Choroid plexus epithelial cell (primary cell): ENCODE results near the gene PIGQ.
A peak's percentile ranks its signal among the peaks of the same experiment; 100 is the strongest.

ENCODE experiments used
- DNase-seq: peaks from one replicate; pipeline ENCODE4 v3.0.0-alpha.2; 2010; ENCODE audit warnings: low read depth
- H3K4me3 ChIP-seq: 2 replicates; pipeline ENCODE4 v1.5.1; 2011; ENCODE audit warnings: low read depth, mild to moderate bottlenecking, control low read depth, low read length, moderate library complexity
- TF ChIP-seq, protein P1 (sequence below): conservative IDR thresholded peaks from 2 replicates; pipeline ENCODE4 v1.5.1; 2011; ENCODE audit warnings: low read depth, mild to moderate bottlenecking, control low read depth, inconsistent platforms, low read length, moderate library complexity

The PIGQ gene

DNA sequence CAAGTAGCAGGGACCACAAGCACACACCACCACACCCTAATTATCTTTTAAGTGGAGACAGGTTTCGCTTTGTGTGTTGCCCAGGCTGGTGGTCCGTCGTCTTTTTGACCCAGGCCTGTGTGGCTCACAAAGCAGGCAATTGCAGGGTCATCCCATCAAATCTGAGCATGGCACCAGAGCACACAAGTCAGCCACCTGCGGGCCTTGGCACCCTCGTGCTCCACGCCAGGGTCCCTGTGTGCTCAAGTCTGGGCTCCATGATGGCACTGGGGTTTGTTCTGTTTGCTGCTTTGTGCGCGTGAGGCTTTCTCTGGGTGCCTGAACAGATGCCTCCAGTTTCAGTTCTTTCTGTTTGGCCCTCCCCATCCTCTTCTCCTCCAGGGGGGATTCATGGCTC is 44.6 kb upstream of the PIGQ start:
- TF ChIP-seq, protein P1, sequence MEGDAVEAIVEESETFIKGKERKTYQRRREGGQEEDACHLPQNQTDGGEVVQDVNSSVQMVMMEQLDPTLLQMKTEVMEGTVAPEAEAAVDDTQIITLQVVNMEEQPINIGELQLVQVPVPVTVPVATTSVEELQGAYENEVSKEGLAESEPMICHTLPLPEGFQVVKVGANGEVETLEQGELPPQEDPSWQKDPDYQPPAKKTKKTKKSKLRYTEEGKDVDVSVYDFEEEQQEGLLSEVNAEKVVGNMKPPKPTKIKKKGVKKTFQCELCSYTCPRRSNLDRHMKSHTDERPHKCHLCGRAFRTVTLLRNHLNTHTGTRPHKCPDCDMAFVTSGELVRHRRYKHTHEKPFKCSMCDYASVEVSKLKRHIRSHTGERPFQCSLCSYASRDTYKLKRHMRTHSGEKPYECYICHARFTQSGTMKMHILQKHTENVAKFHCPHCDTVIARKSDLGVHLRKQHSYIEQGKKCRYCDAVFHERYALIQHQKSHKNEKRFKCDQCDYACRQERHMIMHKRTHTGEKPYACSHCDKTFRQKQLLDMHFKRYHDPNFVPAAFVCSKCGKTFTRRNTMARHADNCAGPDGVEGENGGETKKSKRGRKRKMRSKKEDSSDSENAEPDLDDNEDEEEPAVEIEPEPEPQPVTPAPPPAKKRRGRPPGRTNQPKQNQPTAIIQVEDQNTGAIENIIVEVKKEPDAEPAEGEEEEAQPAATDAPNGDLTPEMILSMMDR = no peak
- no peak overlapping the region for H3K4me3 ChIP-seq
- DNase-seq = no peak

DNA sequence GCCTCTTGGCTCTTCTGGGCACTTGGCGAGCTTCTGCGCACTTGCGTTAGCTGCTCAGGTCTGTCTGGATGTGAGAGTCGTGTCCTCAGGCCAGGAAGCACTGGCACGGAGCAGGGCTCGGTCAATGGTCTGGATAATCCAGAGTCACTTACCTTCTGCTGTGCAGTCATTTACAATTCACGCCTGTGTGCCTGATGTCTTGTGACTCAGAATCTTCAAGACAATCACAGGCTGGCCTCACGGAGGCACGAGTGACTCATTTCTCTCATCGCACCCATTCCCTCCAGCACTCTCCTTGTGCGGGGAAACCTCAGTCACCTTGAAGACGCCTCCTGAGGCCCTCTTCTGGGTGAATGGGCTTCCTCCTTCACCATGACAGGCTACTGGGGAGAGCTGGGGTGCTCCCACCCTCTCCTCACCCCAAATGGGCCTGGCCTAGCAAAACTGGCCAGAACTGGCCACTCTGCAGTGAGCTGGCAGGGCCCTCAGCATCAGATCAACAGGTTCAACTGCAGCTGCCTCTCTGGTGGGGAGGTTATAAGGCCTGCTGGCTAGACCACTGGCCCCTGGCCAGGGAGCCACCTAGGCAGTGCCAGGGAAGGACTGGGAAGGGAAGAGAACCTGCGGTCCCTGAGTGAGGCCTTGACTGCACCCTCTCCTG is 44.1 kb upstream of the PIGQ start:
- TF ChIP-seq, protein P1 = no peak
- DNase-seq = peak; percentile 79
- peak overlapping the region; percentile 85 for H3K4me3 ChIP-seq

DNA sequence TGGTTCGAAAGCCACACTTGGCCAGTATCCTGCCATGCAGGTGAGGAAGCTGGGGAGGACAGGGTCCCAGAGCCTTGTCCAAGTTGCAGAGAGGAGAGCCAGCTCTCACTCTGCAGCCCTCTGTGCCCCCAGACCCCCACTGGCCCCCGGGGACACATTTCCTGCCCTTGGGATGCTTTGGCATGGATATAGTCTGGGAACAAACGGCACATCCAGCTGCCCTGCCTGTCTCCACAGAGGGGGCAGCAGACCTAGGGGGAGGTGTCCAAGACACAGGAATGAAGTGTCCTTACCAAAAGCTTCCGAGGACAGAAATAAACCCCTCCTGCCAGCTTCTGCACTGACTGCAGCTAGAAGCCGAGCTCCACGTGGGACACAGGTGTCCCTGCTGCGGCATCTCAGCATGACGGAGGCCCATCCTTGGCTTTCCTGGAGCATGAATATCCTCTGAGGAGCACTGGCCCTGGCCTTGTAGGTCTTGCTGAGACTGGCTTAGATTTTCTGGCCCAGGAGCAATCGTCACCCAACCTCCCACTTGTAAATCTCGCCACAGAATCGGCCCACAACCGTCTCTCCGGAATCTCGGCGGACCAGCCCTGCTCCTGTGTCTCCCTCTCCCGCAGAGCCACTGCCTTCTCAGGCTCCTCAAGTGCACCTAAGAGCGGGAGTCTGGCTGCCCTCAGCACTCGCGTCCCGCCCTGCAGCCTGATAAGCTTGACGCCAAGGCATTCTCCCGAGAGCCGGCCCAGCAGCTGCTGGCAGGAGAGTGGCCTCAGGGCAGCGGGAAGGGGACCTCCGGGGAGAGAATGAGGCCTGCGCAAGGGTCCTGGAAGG is 43.4 kb upstream of the PIGQ start:
- TF ChIP-seq, protein P1 = peak; percentile 16
- peak; percentile 62 for DNase-seq
- peak overlapping the region; percentile 85 for H3K4me3 ChIP-seq

DNA sequence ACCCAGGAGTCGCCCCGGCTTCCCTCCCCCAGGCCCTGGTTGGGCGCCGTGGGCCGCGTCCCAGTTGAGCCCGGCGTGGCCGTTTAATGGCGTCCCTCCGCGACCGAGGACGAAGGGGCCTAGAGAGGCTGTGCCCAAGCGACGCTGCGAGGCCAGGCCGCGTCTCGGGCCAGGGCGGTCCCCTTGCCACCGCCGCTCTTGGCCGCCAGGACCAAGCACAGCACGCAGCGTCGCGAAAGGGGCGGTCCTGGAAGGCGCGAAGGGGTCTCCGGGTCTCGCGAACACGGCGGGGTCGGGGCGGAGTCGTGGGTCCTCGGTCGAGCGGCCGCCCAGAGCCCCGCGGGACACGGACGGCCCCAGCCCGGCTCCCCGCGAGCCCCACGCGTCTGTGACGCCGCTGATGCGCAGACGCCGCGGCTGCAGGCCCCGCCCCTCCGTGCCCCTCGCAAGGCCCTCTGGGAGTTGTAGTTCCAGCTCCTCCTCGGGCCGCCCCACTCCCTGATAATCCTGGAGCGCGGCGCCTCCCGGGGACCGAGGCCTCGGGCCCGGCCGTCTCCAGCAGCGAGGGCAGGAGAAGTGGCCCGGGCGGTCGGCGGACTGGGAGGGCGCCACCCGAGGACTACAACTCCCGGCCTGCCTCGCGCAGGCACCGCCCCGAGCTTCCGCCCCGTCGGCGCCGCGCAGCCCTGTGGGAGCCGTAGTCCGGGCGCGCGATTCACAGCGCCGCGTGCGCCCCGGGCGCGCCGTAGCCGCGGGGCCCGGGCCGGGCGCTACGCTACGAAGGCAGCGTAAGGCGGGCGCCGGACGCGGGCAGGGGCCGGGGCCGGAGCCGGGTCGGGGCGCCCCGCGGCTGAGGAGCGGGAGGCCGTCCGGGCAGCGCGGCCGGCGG is 42.5 kb upstream of the PIGQ start, which contains the start of gene CAPN15:
Gene CAPN15 (plus strand): TSS at position 698 of the 889 bp plus-strand sequence. CDS start 19,127 bp downstream, outside the sequence.
- TF ChIP-seq, protein P1 = no peak
- peak; percentile 86 for DNase-seq
- H3K4me3 ChIP-seq = peak within 1 kb of the TSS; percentile 85

DNA sequence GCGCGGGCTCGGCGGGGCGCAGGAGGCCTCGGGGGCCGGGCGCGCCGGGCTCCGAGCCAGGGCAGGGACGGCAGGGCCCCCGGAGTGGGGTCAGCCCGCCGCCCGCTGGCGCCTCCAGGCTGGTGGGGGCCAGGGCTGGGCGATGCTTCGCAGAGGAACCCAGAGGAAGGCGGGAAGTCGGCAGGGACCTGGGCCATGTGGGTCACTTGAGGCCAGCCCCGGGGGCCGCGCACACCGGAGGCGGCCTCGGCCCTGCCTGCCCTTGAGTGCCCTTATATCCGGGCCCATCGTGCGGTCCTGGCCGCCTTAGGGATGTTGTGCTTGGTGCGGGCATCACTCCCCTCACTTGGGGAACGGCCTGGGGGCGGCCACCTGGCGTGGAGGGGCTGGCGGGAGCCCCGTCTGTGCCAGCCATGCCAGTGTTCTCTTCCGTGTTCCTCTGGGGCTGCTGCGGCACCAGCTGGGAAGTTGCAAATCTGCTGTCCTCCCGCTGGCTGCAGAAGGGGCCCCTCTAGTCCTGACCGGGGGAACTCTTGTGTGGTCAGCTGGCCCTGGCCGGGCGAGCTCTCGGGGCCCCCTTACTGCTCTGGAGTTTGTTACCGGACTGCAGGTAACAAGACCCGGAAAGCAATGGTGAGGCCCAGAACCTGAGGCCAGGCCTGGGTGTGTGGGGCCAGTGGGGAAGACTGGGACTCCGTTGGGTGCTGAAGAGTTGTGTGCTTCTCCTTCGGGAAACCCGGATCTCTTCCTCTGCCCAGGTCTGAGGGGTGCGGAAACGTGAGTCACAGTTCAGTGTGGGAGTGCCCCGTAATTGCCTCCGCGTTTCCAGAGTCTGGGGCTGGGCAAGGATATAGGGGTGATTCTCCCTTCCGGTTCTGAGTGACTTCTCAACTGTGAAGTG is 41.4 kb upstream of the PIGQ start:
- TF ChIP-seq, protein P1 = no peak
- peak overlapping the region; percentile 85 for H3K4me3 ChIP-seq
- DNase-seq = peak; percentile 46

DNA sequence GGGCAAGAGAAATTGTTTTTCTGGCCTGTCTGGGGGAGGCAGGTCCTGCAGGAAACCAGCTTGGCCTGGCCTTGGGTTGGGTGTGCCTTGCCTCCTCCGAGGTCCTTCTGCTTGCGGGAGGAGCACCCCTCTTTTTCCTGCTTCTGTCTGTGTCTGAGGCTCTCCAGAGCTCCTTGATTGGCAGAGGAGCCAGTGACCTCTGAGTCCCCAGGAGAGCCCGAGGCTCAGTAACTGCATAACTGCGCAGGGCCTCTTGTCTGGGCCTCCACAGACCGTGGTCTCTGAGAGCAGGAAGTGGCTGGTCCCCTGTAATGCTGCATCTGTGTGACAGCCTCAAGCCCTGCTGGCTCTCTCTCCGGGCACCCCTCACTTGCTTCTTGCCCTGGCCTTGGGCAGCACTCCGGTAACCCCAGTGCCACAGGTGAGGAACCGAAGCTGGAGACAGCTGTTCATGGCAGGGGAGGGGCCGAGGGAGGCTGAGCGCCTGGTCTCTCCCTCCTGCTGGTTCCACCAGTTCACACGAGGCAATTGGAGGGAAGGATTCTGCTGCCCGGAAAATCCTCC is 40.7 kb upstream of the PIGQ start:
- H3K4me3 ChIP-seq = peak overlapping the region; percentile 85
- DNase-seq = no peak
- TF ChIP-seq, protein P1 = no peak
